NCI-H146 treated with DMSO at 0.1 percent for 48 hours (cell line): ENCODE results near the gene RPP40.
A peak's percentile ranks its signal among the peaks of the same experiment; 100 is the strongest.
"Not testable (repeated sequence)": the region's sequence is repeated elsewhere in the genome, so short reads cannot be mapped to it uniquely, and the experiment has no call there.

Experiments
- DNase-seq: peaks from one replicate; lab custom pipeline; 2025; ENCODE audit not compliant: unreplicated experiment; lab: John Stamatoyannopoulos, UW

Gene RPP40

DNA sequence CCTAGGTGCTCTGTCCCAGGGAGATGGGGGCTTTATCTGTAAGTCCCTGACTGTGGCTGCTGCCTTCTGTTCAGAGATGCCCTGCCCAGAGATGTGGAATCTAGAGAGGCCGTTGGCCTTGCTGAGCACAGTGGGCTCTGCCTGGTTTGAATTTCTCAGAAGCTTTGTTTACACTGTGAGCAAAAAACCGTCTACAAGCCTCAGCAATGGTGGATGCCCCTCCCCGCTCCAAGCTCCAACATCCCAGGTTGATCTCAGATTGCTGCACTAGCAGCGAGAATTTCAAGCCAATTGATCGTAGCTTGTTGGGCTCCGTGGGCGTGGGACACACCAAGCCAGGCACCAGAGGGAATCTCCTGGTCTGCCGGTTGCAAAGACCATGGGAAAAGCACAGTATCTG, 16.3 kb upstream of the RPP40 start:
- DNase-seq = no peak

DNA sequence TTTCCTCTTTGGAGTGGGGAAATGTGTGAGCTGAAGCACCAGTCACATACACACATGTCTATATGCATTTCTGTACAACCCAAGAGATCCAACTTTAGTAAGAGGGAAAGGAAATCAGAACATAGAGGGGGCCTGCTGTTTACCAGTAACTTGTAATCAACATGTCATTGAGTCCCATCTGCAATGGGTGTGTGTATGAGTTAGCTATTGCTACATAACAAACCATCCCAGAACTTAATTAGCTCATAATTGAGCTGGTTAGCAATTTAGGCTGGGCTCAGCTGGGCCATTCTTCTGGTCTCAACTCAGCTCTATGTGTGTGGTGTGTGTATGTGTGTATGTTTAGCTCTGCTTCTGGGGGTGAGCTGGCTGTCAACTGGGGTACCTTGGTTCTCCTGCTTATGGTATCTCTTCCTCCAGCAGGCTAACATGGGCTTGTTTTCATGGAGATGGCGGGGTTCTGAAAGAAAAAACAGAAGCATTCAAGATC, 10.3 kb upstream of the RPP40 start:
- no peak for DNase-seq

DNA sequence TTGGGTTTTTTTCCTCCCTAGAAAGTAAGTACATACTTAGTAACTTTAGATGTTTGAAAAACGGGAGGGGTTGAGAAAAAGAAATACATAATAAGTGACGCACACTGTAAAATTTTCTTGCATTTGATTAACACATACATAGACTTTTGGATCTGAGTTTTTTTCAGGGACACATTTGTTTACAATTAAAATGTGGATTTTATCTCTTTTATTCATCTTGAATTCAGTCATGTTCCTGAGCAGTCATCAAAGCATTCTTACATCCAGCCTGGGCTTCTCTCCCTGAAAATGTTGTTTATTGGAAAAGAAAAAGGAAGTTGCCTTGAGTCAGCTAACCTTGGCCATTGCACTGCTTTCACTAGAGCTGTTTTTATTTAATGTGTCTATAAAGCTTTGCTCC, 8.7 kb upstream of the RPP40 start:
- DNase-seq = no peak

DNA sequence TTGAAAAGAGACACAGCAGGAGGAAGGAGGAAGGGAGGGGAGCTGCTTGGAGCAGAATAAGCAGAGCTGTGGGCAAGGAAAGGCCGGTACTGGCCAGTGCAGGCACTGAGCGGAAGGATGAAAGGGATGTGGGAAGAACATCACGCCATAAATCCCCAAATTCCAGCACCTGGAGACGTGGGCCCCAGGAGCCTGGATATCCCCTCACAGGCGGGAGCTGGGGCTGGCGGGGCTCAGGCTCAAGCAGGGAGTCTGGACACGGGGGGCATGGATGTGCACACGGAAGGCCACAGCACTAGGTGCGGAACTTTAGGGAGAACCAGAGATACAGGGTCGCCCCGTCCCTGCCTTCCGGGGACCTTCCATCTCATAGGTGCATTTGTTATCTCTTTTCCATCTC, 7.5 kb upstream of the RPP40 start:
- DNase-seq = no peak

DNA sequence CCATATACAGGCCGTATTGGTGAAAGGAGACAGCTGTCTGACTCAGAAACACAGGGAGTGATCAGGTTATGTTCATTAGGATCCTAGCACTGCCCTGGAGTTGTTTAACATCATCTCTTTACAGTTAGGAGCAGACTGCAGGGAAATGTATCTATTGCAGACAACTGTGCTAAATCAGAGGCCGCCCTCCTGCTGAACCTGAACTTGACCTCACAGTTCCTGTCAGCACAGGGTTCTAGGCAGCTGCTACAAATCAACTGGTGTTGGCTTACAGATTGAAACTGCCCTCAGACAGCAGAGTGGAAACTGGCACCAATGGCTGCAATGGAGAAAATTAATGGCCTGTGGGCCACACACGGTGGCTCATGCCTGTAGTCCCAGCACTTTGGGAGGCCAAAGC, 3.7 kb upstream of the RPP40 start:
- no peak for DNase-seq

DNA sequence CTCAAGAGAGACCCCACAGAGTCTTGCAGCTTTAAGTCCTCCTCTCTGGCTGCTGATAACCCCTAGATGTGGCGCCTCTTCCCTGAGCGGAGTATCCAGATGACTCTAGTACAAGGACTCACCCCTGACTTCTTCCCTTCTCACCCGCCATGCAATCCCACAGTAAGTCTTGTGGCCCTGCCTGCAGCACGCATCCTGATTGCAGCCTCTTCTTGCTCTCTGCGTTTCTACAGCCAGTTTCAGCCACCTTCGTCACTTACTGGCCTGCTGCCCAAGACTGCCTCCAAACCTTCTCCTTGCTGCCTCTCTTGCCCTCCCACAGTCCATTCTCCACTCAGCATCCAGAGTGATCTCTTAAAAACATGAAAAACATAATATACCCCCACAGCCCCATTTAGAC, 2.4 kb upstream of the RPP40 start:
- DNase-seq = no peak

DNA sequence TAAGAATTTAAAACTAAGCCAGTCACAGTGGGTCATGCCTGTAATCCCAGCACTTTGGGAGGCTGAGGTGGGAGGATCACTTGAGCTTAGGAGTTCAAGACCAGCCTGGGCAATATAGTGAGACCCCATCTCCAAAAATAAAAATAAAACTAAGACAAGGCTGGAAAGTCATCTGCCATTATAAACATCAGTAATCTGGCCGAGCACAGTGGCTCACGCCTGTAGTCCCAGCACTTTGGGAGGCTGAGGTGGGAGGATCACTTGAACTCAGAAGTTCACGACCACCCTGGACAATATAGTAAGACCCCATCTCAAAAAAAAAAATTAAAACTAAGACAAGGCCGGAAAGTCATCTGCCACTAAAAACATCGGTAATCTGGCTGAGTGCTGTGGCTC, 1.2 kb upstream of the RPP40 start:
- not testable (repeated sequence) for DNase-seq

DNA sequence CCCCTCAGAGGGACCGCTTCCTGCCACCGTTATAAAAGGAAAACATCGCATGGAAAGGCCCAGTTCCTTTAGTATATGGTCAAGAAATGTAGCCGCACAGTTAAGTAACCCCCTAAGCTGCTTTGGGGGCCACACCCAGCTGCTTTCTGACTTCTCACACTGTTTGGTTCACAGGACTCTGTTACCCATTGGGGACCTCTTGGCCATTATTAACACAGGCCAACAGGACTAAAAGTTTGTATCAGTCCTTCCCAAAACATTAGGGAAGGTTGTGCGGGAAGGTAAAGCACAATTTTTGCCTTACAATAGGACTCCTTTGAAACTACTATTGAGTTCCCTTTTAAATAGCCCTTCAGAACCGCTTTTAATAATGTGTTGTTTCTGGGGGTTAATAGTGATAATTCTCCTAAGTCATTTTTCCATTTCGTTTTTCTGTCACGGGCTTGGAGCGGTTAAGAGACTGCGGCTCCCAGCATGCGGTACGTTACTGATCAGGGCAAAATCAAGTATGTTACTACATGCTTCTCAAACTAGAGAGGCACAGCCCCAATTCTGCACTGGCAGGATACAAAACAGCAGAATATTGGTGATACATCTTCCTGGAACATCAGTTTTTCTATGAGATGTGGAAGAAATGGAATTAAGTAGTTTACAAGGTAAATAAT, 668 bp upstream of the RPP40 start:
- no peak for DNase-seq

DNA sequence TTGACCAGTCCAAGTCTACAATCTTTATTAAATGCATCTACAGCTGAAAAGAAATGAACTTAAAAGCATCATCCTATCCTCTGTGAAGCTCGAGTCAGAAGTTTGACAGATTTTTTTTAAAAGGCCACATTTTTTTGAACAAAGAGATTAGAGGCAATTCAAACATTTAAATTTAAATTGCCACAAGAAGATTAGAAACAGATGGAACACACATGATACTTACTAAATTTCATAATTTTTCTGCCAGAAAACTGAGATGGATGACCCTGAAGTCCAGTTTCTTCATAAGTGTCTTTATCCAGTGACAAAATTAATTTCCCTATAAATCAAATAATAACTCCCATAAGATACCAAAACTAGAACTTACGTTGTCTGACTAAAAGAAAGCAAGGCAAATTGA, 4.3 kb downstream of the RPP40 start:
- DNase-seq = no peak

DNA sequence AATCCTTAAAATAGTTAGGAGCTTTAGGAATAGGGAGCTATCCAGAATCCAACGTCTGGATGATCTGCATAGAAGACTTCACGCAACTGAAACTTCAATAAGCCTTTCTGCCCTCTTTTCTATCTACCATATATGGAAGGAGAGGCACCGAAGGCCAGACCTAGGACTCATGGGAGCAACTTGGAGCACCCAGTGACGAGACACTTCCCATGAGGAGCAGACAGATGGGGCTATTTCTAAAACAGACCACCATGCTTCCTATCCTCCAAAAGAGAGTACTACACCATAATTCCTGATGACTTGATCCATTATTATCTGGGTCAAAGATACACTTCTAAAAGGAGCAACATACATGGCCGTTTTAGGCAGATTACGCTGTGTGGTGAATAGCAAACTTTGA, 6.0 kb downstream of the RPP40 start:
- DNase-seq = no peak

DNA sequence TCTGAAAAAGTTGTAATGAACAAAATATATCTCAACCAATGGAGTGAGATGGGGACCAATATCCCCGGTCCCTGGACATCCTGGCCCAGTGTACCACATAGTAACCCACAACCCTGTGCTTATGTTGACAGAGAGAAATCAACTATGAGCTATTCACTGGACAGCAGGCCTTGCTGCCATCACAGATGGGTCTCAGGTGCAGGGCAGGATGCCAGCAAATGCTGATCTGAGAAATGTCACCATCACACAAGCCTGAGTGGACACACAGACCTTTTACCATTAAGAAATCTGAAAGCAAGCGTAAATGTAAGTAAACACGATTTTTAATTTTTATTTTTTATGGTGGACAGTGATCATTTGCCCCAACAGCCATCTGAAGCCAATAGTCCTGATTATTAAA, 9.1 kb downstream of the RPP40 start:
- no peak for DNase-seq

DNA sequence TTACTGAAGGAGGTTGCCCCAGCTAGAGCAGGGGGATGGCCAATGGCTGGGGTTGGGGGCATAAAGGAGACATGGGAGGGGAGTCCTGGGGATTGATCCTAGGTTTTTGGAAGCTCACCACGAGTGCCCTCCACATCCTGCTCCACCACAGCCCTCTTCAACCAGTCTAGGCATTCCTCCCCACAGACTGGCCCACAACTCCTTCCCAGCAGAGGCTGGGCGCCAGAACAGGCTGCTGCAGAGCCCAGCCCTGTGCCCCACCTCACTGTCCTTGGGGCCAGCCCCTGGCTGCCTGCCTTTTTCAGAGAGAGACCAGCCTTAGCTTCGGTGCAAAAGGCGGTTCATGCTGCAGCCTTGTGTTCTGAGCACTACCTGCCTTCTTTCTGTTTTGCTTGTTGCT, 16.4 kb downstream of the RPP40 start:
- DNase-seq = no peak

DNA sequence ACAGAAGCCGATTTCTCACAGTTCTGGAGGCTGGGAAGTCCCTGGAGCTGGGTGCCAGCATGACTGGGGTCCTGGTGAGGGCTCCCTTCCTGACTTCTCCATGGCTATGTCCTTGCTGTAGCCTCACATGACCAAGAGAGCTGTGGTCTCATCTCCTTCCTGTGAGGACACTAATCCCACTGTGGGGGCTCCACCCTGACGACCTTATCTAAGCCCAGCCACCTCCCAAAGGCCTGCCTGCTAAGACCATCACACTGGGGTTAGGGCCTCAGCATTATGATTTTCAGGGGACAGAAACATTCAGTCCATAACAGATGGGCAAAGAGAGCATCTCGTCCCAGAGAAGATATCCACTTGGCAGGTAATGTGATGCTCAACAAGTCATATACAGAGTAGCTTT, 16.8 kb downstream of the RPP40 start:
- DNase-seq = no peak

DNA sequence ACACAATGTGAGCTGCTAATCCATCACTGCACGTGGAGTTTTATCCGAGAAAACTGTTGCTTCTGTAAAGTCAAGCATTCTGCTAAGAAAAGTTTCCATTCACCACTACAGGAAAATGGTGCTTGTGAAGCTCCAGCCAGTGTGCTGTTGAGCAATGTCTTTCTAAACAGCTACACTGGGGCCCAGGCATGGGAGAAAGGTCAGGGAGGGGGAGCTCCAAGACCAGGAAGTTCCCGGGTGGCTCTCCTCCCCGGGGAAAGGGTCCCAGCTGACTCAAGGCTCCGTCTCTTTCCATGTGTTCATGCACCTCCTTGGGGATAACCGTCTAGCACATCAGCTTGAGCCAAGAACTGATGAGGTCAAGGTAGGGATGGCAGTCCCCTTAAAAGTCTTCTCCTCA, 20.5 kb downstream of the RPP40 start:
- DNase-seq = no peak

DNA sequence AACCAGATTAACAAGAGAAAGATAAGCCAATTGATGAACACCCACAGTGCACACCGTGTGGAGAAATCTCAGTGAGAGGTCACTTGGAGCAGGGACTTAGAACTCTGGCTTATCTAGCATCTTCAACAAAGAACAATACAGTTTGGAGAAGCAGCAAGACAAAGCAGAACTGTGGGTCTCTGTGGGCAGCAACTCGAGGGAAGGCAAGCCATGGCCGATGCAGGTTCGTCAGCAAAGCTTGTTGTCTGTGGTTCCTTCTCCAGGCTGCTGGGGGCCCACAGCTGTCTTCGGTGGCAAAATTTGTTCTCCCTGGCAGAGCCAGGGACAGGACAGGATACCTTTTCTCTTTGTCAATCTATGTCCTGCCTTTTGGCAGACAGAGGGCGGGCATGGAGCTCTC, 22.1 kb downstream of the RPP40 start:
- no peak for DNase-seq

DNA sequence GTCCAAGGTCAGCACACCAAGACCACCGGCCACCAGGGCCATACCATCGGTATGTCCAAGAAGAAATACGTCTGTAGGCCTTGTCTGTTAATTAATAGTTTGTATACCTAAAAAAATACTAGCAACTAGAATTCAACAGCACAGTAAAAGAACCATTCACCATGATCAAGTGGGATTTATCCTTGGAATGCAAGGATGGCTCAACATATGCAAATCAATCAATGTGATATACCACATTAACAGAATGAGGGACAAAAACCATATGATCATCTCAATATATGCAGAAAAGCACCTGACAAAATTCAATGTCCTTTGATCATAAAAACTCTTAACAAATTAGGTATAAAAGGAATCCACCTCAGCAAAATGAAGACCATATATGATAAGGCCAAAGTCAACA, 24.4 kb downstream of the RPP40 start:
- DNase-seq = no peak

DNA sequence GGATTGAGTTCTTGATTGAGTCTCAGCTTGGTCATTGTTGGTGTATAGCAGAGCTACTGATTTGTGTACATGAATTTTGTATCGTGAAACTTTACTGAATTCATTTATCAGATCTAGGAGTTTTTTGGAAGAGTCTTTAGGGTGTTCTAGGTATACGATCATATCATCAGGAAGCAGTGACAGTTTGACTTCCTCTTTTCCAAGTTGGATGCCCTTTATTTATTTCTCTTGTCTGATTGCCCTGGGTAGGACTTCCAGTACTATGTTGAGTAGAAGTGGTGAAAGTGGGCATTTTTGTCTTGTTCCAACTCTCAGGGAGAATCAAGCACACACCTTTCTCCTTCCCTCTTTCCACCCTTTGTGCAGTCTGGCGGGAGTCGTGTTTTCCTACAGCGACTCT, 26.4 kb downstream of the RPP40 start:
- no peak for DNase-seq

DNA sequence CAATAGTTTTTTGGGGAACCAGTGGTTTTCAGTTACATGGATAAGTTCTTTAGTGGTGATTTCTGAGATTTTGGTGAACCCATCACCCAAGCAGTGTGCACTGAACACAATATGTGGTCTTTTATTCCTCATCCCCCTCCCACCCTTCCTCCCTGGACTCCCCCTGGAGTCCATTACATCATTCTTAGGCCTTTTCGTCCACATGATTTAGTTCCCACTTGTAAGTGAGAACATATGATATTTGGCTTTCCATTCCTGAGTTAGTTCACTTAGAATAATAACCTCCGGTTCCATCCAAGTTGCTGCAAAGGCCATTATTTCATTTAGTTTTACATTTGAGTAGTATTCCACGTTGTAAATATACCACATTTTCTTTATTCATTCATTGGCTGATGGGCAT, 28.3 kb downstream of the RPP40 start:
- no peak for DNase-seq

DNA sequence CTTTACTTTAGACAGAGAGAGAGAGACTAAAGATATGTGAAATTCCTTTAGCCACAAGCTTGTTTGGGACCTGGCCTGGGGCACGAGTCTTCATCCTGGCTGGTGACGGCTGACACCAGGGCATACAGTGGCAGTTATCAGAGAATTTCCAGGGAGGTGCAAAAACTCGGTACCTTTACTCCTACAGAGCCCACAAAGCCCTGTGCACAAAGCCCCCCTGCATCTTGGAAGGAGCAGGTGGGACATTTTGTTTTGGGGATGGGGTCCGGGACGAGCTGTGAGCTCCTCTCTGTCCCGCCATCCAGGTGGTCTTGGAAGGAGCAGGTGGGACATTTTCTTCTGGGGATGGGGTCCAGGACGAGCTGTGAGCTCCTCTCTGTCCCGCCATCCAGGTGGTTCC, 28.9 kb downstream of the RPP40 start:
- DNase-seq = no peak

DNA sequence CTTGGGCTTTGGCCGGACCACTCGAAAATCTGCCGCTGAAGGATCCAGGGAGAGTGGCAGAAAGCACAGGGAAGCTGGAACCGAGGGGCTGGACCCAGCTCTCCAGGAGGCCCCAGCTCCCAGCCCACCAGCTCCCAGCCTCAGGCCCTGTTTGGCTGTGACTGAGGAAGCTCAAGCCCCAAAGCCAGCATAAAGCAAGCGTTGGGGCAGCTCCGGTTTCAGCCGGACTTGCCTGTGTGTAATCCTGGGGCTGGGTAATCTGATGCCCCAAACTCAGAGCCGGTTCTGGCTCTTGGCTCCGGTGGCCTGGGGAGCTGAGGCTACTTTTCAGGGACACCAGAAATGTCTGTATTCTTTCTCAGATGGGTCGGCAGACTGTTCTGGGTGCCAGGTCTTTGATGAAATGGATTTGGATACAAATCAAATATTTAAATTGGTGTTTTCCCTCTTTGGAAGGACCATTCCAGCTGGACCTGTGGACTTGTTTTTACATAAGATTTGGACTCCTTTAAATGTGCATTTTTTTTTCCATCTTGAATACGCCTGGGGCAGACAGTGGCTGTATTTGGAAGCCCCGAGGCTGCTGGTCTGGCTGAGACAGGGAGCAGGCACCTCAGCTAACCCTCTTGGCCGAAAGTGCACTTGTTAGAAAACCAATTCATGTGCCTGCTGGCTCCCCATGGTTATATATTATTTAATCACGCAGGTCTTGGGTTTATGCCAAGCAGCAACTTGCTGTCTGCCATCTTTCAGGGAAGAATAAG, 29.7 kb downstream of the RPP40 start:
- DNase-seq = peak; percentile 3

DNA sequence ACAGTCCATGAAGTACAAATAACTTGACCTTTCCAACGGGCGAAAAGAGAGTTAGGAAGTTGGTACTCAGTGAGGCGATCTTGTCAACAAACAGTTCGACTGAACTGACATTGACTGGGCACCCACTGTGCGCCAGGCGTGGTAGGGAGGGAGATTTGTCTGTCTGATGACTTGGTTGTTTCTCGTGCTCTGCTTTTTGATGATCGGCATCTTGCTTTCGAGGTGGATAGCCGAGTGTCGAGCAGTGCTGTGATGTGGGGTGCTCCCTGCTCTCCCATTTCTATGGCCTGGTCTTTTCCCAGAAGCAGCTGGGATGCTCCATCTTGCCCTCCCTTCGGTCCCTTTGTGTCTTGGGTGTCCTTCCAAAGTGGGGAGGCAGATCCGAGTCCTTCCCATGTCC, 30.4 kb downstream of the RPP40 start:
- no peak for DNase-seq

DNA sequence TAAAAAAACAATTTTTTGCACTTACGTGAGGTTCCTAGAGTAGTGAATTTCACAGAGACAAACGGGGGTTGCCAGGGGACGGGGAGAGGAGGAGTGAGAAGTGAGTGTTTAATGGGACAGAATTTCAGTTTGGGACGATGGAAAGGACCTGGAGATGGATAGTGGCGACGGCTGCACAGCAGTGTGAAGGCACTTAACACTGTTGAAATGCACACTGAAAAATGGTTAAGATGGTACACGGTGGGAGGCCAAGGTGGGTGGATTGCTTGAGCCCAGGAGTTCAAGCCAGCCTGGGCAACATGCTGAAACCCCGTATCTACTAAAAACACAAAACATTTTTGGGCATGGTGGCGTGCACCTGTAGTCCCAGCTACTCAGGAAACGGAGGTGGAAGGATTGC, 31.4 kb downstream of the RPP40 start:
- no peak for DNase-seq

DNA sequence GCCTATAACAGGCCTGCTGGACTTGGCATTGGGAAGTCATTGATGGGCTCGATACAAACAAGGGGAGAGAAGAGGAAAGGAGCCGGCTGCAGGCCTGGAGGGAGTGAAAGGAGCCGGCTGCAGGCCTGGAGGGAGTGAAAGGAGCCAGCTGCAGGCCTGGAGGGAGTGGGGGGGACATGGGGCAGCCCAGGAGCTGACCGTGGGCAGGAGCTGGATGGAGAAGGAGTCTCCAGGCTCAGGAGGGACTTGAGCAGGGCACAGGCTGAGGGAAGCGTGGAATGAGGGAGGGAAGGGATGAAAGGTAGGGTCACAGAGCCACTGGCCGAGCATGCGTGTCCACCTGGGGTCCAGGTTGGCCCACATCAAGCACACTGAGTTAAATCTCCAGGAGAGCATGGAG, 32.0 kb downstream of the RPP40 start:
- no peak for DNase-seq
